Large intestine (tissue), 3 donors: ENCODE data around the gene PPA2. TPM values are rescaled to one million over a fixed set of nuclear protein-coding genes. Genes with fewer than 3 reads are reported as not detected.

ENCODE experiments used
- DNase-seq, 2 donors: peaks; one replicate each; pipeline versions ENCODE4 v3.0.0 to v3.0.0-alpha.2; 2013
- H3K27ac ChIP-seq: one replicate; pipeline ENCODE4 v1.5.1; 2013; ENCODE audit warnings: low read length
- H3K27me3 ChIP-seq: 2 replicates; pipeline ENCODE4 v1.6.1; 2013; ENCODE audit warnings: low read length; ENCODE audit not compliant: control insufficient read depth, insufficient read depth
- H3K36me3 ChIP-seq: 2 replicates; pipeline ENCODE4 v1.6.1; 2013; ENCODE audit warnings: low read length; ENCODE audit not compliant: control insufficient read depth, insufficient read depth
- H3K4me1 ChIP-seq: one replicate; pipeline ENCODE4 v1.6.1; 2013; ENCODE audit warnings: low read length; ENCODE audit not compliant: control insufficient read depth, insufficient read depth
- H3K4me3 ChIP-seq: one replicate; pipeline ENCODE4 v1.5.1; 2013; ENCODE audit warnings: low read length
- H3K9me3 ChIP-seq: one replicate; pipeline ENCODE4 v1.6.1; 2013; ENCODE audit warnings: mild to moderate bottlenecking, low read depth, low read length, moderate library complexity; ENCODE audit not compliant: control insufficient read depth
- WGBS: methylation state at CpG from one replicate; pipeline ENCODE4 v1.1.5; 2013; ENCODE audit warnings: low lambda C conversion rate; ENCODE audit not compliant: insufficient coverage; 5-methylcytosine and 5-hydroxymethylcytosine counted together
- polyA plus RNA-seq: library from polyadenylated mRNA; unstranded; fragments of 120-200 nt; gene quantifications from one replicate; pipeline ENCODE4 v1.2.1, GENCODE V29; 2013

PPA2 gene
- polyA plus RNA-seq, 1 donor, result 96.4 TPM

- no peak for DNase-seq
- WGBS, result 92% methylated on average over 2 of the region's 8 CpGs
- H3K4me3 ChIP-seq, result no peak overlapping the region
Measured at GRCh38 chr4:105343146-105343931, 130.5 kb downstream of the PPA2 start.

DNA sequence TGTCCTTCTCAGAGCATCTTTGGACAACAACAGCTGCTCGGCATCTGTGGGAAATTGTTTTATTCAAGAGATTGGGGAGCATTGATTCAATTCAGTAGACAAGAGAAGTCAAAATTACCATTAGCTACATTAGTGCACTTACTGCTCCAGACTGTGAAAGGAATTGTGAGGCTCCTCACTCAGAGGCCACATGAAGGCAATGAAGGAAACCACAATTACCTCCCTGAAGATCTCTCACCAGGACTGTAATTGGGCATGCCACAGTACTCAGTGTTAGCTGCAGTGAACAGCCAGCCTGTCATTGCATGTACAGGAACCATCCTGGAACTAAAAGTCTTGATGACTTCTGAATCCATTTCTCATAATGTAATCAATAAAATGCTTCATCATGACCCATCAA, 144.8 kb downstream of the PPA2 start:
- no peaks in the 10 kb centered on the region for H3K36me3 ChIP-seq
- WGBS, result no CpG with 5 or more reads among the region's 1 CpG
- H3K4me1 ChIP-seq, result no peaks in the 10 kb centered on the region
- H3K27ac ChIP-seq, result no peak overlapping the region
- DNase-seq, result no peak
- H3K27me3 ChIP-seq, result no peaks in the 10 kb centered on the region
- H3K4me3 ChIP-seq, result no peak overlapping the region
- H3K9me3 ChIP-seq, result no peaks in the 10 kb centered on the region

More at GRCh38 chr4:105343146-105343931, 130.5 kb downstream of the PPA2 start:
- no peaks in the 10 kb centered on the region for H3K36me3 ChIP-seq
- H3K4me1 ChIP-seq, result no peaks in the 10 kb centered on the region
- no peak overlapping the region for H3K27ac ChIP-seq
- H3K27me3 ChIP-seq, result no peaks in the 10 kb centered on the region
- no peaks in the 10 kb centered on the region for H3K9me3 ChIP-seq

DNA sequence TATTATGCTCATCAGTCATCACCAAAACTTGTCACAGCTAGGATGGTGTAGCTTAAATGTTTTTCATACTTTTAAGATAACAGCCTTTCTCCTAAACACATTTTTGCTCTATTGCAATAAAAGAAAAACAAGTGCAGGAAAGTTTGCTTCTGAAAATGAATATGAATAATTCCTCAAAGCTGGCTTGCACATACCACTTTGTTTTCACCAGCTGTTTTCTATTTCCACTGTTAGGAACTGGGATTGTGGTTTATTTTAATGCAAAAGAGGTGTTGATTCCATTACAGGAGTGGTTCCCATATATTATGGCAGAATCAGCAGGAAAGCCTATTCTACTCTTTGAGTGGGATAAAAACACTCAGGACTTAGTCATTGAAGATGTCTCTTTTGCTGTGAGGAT, 145.9 kb downstream of the PPA2 start:
- Histone ChIP-seq H3K27me3 (no peaks in the 10 kb centered on the region), H3K36me3 (no peaks in the 10 kb centered on the region), H3K4me1 (no peaks in the 10 kb centered on the region), H3K9me3 (no peaks in the 10 kb centered on the region), H3K4me3 (no peak overlapping the region), H3K27ac (no peak overlapping the region)
- DNase-seq, result no peak

- Histone ChIP-seq H3K9me3 (no peaks in the 10 kb centered on the region), H3K4me3 (no peak overlapping the region), H3K4me1 (no peaks in the 10 kb centered on the region), H3K36me3 (no peaks in the 10 kb centered on the region), H3K27ac (no peak overlapping the region), H3K27me3 (no peaks in the 10 kb centered on the region)
- no CpG with 5 or more reads among the region's 2 CpGs for WGBS
- DNase-seq, result no peak
Measured at GRCh38 chr4:105327222-105327621, 146.6 kb downstream of the PPA2 start.

Other genes starting within 250 kb of the PPA2 start
- 10.7 TPM for gene ARHGEF38, start 78.6 kb upstream of the PPA2 start, polyA plus RNA-seq
- gene INTS12, start 234.6 kb upstream of the PPA2 start, polyA plus RNA-seq, result 24.7 TPM
- 9.8 TPM for gene GSTCD, start 234.7 kb upstream of the PPA2 start, polyA plus RNA-seq